ENCODE data around the gene ATP6V0A4.

DNA sequence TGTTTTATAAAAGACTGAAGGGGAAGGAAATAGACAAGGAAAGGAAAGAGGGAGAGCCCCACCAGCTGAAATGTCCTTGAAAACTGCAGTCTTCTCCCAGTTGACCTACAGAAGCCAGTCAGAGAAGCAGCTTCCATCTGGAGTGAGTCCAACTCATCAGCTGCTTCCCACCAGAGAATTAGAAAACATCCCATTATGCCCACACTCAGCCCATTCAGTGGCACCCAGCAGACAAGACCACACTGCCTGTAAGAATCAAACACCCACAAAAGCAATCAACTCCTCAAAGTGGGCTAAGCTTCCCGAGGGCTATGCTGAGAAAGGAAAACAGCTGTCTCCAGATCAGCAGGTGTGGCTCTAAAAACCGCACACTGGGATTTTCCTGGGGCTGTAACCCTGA is 29.8 kb downstream of the ATP6V0A4 start:
- TF ChIP-seq, protein P1, sequence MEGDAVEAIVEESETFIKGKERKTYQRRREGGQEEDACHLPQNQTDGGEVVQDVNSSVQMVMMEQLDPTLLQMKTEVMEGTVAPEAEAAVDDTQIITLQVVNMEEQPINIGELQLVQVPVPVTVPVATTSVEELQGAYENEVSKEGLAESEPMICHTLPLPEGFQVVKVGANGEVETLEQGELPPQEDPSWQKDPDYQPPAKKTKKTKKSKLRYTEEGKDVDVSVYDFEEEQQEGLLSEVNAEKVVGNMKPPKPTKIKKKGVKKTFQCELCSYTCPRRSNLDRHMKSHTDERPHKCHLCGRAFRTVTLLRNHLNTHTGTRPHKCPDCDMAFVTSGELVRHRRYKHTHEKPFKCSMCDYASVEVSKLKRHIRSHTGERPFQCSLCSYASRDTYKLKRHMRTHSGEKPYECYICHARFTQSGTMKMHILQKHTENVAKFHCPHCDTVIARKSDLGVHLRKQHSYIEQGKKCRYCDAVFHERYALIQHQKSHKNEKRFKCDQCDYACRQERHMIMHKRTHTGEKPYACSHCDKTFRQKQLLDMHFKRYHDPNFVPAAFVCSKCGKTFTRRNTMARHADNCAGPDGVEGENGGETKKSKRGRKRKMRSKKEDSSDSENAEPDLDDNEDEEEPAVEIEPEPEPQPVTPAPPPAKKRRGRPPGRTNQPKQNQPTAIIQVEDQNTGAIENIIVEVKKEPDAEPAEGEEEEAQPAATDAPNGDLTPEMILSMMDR (IDR thresholded peaks at IDR 0.05) = no peak
- no peak for TF ChIP-seq ZFX (IDR thresholded peaks at IDR 0.05; ENCODE audit: borderline replicate concordance)

All from 22Rv1 (cell line).